Measurements from ENCODE around the gene SECTM1.

SECTM1 gene

DNA sequence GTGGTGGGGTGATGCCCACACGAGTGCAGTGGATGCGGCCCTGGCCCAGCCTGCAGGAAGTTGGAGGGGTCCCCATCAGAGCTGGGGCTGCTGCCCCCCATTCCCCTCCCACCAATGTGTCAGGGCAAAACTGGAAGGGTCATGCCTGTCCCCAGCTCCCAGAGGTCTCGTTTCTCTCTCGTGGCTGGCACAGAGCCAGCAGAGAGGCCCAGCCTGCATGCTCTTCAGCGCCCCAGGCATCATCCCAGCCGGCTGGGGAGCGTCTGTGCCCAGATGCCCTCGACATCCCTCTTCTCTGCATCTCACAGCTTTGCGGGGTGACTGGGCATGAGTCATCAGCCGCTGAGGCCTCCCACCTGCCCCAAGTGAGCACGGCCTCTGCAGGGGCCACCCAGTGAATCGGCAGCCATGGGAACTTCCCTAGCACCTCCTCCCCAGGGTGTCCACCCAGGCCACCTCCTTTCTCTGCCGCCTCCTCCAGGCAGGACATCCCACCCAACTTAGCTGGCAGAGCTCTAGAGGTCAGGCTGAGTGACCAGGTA lies 50.3 kb downstream of the SECTM1 start:
- H3K4me3 ChIP-seq (ENCODE audit: low read depth, low read length), result no peak overlapping the region

DNA sequence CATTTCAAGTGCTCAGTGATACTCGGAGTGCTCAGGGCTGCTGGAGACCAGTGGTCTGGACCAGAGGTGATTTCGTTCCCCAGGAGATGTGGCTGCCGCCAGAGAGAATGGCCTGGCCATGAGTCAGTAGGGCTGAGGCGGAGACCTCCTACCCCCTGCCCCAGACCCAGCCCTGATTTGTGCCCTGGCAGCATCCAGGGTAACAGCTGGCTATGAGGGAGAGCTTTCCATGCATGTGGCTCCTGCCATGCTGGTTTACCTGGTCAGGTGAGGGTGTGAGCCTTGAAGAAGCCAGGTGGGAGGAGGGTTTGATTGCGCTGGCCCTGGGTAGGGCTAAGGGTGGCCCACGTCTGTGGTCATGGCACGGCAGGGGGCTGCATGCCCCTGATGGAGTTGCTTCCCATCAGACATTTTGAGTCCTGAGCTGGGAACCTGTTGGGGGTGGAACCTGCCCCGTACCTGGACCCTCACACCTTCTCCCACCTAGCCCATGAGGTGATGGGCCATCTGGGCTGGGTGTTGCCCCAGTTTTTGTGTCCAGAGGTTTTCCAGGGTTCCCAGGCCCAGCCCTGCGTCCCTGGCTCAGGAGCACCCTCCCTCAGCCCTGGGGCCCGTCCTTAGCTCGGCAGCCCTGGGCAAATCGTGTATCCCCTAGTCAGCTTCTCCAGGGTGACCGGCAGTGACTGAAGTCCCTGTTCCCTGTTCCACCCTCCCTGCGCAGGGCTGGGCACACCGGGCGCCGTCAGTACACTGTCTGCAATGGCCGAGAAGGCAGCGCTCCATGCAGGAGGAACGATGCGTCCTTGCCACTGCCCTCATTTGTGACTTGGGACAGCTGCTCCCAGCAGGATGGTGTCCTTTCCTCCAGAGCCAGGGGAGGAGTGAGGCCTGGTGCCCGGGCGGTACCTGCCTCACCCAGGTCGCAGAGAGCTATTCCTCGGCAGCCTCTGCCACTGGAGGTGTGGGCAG lies 51.0 kb downstream of the SECTM1 start:
- no peak overlapping the region for H3K4me3 ChIP-seq (ENCODE audit: low read depth, low read length)

DNA sequence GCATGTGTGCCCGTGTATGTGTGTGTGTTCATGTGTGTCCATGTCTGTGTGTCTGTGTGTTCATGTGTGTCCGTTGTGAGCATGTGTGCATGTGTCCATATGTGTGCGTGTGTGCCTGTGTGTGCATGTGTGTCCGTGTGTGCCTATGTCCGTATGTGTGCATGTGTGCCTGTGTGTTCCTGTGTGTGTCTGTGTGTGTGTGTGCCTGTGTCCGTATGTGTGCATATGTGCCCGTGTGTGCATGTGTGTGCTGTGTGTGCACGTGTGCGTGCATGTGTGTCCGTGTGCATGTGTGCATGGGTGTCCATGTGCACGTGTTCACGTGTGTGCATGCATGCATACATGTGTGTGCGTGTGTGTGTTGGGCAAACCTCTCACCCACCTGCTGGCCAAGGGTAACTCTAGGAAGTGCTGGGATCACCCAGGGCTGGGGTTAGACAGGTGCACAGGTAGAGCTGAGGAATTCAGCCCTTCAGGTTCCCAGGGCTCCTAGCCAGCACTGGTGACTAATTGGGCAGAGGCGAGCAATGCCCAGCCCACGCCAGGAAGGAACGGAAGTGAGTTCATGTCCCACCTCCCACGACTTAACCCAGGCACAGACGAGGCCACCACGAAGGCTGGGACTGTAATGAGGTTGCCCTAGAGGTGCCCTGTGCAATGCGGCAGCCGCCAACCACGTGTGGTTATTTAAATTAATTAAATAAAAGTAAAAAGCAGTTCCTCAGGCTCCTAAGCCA lies 51.9 kb downstream of the SECTM1 start:
- no peak overlapping the region for H3K4me3 ChIP-seq (ENCODE audit: low read depth, low read length)

DNA sequence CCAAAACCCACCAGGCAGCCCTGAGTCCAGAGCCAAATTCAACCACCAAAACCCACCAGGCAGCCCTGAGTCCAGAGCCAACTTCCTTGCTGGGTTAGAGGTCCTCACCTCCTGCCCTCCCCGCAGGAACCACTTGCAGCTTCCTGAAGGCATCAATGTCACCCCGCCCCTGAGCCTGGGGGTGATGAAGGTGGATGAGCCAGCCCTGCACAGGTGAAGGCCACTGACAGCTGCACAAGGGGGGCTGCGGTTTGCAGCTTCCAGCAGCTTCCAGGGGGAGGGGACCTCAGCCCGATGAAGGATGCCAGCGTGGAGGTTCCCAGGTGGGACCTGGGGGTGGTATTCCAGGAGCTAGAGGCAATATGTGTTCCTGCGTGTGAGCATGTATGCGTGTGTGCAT lies 52.5 kb downstream of the SECTM1 start:
- no peak overlapping the region for H3K4me3 ChIP-seq (ENCODE audit: low read depth, low read length)

DNA sequence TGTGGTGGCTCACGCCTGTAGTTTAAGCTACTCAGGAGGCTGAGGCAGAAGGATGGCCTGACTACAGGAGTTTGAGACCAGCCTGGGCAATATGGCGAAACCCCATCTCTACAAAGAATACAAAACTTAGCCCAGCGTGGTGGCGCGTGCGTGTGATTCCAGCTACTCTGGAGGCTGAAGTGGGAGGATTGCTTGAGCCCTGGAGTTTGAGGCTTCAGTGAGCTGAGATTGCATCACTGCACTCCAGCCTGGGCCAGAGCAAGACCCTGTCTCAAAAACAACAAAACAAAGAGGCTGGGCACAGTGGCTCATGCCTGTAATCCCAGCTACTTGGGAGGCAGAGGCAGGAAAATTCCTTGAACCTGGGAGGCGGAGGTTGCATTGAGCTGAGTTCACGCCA lies 53.0 kb downstream of the SECTM1 start:
- no peak overlapping the region for H3K4me3 ChIP-seq (ENCODE audit: low read depth, low read length)

DNA sequence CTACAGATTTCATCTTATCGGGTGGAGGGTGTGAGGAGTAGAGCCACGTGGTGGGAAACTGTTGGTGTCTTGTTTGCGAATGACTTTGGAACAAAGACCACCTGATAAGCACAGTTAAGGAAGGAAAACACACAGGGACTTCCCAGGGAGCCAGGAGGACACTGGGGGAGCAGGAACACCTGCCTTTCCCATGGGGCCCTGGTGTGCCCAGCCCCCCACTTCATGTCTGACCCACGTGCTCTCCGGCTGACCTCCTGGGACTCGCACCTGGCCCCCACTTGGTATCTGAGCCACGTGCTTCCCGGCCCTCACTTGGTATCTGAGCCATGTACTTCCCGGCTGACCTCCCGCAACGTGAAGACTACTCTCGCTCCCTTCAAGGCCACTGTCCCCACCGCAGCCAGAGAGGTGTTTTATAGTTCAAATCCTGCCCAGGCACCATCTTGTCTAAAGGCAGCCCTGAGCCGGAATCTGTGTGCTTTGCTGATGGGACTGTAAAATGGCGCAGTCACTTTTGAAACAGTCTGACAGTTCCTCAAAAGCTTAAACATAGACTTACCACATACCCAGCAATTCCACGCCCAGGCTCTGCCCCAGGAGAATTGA lies 54.7 kb downstream of the SECTM1 start:
- H3K4me3 ChIP-seq (ENCODE audit: low read depth, low read length), result no peak overlapping the region

DNA sequence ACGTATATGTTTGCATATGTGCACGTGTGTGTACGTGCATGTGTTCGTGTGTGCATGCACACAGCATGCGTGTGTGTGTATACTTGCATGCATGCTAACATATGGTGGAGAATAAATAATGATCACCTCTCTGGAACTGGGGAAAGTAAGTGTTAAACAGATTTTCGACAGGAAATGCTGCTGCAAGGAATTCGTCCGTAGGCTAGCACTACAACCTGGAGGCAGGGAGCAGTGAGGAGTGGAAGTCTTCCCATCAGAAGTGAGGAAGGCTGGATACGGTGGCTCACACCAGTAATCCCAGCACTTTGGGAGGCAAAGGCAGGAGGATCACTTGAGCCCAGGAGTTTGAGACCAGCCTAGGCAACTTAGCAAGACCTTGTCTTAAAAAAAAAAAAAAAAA lies 55.3 kb downstream of the SECTM1 start:
- no peak overlapping the region for H3K4me3 ChIP-seq (ENCODE audit: low read depth, low read length)

DNA sequence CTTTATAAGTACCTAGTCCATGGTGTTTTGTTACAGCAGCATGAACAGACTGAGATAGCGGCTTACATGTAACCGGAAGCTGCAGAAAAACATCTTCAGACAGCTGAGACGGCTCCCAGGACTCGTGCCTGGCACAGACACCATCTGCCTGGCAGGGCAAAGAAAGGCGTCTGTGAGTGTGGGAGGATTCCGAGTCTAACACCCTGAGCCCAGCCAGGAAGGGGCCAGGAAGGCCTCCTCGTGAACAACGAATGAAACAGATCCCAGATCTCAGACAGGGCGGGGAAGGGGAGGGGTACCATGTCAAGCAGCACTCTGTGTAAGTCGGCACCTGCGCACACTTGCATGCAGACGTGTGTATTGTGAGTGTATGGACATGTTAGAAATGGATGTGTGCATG lies 55.7 kb downstream of the SECTM1 start:
- H3K4me3 ChIP-seq (ENCODE audit: low read depth, low read length), result no peak overlapping the region

DNA sequence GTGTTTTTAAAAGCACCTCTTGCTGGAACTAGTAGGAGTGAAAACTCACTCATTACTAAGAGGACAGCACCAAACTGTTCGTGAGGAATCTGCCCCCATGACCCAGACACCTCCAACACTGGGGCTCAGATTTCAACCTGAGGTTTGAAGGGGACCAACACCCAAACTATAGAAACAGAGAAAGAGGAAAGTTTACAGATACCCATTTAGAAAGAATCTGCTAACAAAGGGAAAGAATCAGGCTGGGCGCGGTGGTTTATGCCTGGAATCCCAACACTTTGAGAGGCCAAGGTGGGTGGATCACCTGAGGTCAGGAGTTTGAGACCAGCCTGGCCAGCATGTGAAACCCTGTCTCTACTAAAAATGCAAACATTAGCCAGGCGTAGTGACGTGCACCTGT lies 56.6 kb downstream of the SECTM1 start:
- no peak overlapping the region for H3K4me3 ChIP-seq (ENCODE audit: low read depth, low read length)

DNA sequence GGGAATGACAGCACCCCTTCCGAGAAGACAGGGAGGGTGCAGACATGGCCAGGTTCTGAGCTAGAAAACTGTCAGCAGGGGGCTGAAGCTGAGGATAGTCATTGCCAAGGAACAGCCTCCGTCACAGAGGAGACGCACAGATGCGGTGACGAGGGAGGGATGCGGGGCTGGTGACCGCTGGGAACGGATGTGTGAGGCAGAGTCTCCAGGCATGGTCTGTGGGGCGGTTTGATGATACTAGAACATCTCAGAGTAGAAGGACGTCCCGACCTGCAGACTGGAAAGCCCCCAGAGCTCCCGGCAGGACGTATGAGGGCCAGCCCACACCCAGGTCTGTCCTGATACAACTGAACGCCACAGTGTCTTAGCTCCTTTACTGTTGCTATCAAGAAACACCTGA lies 58.2 kb downstream of the SECTM1 start:
- H3K4me3 ChIP-seq (ENCODE audit: low read depth, low read length), result no peak overlapping the region

DNA sequence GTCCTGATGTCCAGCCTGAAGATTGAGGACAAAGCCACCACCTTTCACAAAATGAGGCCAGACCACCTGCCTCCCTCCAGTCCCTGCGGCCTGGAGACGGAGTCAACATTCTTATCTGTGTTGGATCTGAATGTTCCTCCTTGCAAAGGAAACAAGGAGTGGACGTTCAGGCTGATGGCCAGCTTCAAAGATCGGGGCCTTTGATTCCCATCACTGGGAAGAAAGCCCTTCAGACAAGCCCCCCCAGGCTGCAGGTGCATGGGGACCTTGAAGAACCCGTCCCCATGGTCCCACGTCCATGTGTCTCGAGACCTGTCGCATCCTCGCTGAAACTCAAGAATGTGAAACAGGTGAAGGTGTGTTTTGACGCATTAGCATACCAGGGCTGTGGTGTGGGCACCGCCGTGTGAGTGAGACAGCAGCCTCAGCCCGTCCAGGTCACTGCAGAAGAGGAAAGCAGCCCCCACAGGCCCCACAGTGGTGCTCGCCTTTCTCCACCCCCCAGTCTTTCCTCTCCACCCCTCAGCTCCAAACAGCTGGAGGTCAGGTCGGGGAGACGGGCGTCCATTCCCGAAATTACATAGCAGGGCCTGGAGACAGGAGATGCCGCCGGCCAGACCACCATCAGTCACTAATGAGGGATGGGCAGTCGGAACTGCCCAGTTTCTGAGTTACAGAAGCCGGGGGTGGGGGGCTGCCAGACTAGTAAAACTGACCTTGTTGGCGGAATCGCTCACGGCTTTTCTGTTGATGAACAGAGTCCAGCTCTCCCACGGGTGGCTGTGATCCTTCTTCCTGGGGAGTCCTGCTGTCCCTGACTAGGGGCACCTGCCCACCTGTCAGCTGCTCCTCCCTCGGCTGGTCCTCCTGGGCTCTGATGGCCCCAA lies 59.2 kb downstream of the SECTM1 start:
- H3K4me3 ChIP-seq (ENCODE audit: low read depth, low read length), result no peak overlapping the region

DNA sequence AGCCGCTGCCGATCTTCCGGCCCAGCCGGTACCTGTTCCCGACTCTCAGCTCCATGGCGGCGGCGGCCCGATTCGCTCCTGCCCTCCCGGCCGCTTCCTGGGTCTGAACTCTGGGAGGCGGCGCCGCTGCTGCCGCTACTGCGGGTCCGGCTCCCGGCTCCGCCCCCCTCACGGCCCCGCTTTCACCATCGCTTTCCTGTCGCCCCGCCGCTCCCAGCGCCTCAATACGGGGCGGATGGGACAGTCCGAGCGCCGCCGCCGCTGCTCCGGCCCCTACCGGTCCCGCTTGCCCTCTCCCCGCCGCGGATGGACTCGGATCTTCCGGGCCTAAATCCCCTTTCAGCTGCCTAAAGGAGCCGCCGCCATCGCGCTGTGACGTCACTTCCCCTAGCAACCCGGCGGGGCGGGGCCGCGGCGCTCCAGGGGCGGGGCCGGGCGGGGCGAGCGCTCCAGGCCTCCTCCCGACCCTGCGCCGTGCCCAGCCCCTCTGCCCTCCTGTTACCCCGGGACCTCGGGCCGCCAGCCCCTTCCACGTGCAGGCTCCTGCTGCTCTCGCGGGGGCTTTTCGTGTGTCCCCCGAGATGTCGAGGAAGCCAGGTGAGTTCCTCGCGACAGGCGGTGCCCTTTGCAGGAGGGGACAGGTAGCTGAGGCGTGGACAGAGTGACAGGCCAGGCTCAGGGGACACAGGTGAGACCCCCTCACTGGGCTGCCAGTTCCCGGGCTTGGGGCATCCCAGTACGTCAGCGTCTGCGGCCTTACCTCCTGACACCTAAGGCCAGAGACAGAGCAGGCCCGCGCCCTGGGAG lies 60.0 kb downstream of the SECTM1 start, which contains the start of gene CSNK1D:
Gene CSNK1D, minus strand, starts transcription at position 374 of the 807 bp plus-strand sequence. Its CDS starts 319 bp downstream, at position 55.
- H3K4me3 ChIP-seq (ENCODE audit: low read depth, low read length), result peak within 1 kb of the TSS; percentile 73

DNA sequence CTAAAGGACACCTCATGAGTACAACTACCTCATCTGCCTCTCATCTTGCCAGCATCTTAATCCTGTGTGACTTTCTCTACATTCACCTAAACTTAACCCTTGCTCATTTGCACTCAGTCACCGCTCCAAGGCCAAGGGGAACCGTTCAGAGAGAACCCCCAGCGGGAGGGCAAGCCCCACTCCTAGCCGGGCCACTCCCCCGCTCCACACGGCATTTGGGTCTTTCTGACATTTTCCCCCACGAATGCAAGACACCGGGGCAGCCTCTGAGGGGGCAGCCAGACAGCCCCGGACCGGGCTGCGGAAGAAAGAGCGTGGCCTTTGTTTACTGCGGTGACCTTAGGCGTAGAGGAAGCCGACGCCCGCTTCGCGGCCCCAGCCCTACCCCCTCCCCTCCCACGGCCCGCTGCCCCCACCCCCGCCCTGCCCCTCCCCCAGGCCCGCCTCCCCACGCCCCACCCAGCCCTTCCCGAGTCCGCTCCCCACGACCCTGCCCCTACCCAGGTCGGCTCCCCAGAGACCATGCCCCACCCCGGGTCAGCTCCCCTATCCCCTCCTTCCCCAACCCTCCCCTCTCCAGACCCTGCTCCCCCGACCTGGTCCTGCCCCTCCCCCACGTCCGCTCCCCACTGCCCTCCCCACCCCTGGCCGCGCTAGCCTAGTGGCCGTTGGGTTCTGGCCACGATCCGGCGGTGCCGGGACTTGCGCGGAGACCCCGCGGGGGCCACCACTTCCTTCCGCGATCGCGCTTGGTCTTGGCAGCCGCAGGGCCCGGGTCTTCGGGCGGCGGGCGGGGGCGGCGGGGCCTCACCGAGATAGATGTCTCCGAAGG lies 60.9 kb downstream of the SECTM1 start:
- peak overlapping the region; percentile 73 for H3K4me3 ChIP-seq (ENCODE audit: low read depth, low read length)

DNA sequence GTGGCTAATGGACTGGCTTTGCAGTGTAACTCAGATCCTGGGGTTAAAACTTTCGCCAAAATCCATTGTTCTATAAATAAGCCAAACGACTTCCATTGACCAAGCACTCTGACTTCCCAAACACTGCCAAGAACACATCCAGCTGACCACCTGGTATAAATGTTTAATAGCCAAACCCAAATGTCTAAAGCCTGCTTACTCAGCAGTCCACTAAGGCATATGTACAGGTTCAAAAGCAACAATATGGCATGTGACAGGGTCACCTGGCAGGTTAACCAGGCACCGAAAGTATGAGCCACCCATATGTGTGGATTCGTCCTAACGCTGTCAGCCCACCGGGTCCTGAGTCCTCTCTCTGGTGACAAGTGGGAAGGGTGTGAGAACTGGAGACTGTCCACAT lies 62.2 kb downstream of the SECTM1 start:
- no peak overlapping the region for H3K4me3 ChIP-seq (ENCODE audit: low read depth, low read length)
